H9 (cell line): Measurements from ENCODE around the gene ARSG. TPM values are rescaled to one million over a fixed set of nuclear protein-coding genes. Genes with fewer than 3 reads are reported as not detected.

Experiments used
- DNase-seq: peaks from one replicate; pipeline ENCODE4 v3.0.0-alpha.2; 2017
- H2AFZ ChIP-seq: one replicate; pipeline ENCODE4 v1.6.1; 2013; ENCODE audit warnings: mild to moderate bottlenecking, low read length, control low read depth, moderate library complexity
- H2AK5ac ChIP-seq: 2 replicates; pipeline ENCODE4 v1.6.1; 2013; ENCODE audit warnings: low read length, control low read depth, mixed read lengths; ENCODE audit not compliant: insufficient read length
- H2BK120ac ChIP-seq: one replicate; pipeline ENCODE4 v1.6.1; 2013; ENCODE audit warnings: low read depth, mild to moderate bottlenecking, low read length, control low read depth, inconsistent platforms; ENCODE audit not compliant: poor library complexity, severe bottlenecking
- H2BK12ac ChIP-seq: 2 replicates; pipeline ENCODE4 v1.6.1; 2013; ENCODE audit warnings: low read length, control low read depth, mixed read lengths, low read depth; ENCODE audit not compliant: insufficient read length
- H2BK15ac ChIP-seq: 2 replicates; pipeline ENCODE4 v1.6.1; 2013; ENCODE audit warnings: low read depth, low read length, control low read depth
- H2BK20ac ChIP-seq: one replicate; pipeline ENCODE4 v1.6.1; 2013; ENCODE audit warnings: low read depth, mild to moderate bottlenecking, low read length, control low read depth, inconsistent platforms; ENCODE audit not compliant: poor library complexity, severe bottlenecking
- H2BK5ac ChIP-seq: 2 replicates; pipeline ENCODE4 v1.6.1; 2013; ENCODE audit warnings: low read length, control low read depth, mixed read lengths; ENCODE audit not compliant: insufficient read length
- H3K14ac ChIP-seq: 2 replicates; pipeline ENCODE4 v1.6.1; 2013; ENCODE audit warnings: low read length, control low read depth; ENCODE audit not compliant: insufficient read depth
- H3K18ac ChIP-seq: 2 replicates; pipeline ENCODE4 v1.6.1; 2013; ENCODE audit warnings: low read depth, mild to moderate bottlenecking, mixed read lengths, low read length, control low read depth; ENCODE audit not compliant: insufficient read length
- H3K23ac ChIP-seq: 2 replicates; pipeline ENCODE4 v1.6.1; 2013; ENCODE audit warnings: low read length, control low read depth, mixed read lengths, low read depth; ENCODE audit not compliant: insufficient read length
- H3K23me2 ChIP-seq: 2 replicates; pipeline ENCODE4 v1.6.1; 2013; ENCODE audit warnings: low read depth, mild to moderate bottlenecking, mixed read lengths, low read length, control low read depth; ENCODE audit not compliant: insufficient read length, poor library complexity, severe bottlenecking
- H3K27ac ChIP-seq: 2 replicates; pipeline ENCODE4 v1.5.1; 2013; ENCODE audit warnings: low read length, control low read depth, mixed read lengths, low read depth; ENCODE audit not compliant: insufficient read length
- H3K27me3 ChIP-seq: 2 replicates; pipeline ENCODE4 v1.6.1; 2013; ENCODE audit warnings: low read length, control low read depth, inconsistent platforms; ENCODE audit not compliant: insufficient read depth
- H3K4ac ChIP-seq: 2 replicates; pipeline ENCODE4 v1.6.1; 2013; ENCODE audit warnings: low read depth, mild to moderate bottlenecking, control low read depth, inconsistent platforms, low read length, moderate library complexity
- H3K4me1 ChIP-seq: 2 replicates; pipeline ENCODE4 v1.6.1; 2013; ENCODE audit warnings: low read length, control low read depth, inconsistent platforms; ENCODE audit not compliant: insufficient read depth
- H3K4me2 ChIP-seq: 2 replicates; pipeline ENCODE4 v1.6.1; 2013; ENCODE audit warnings: low read length, control low read depth, mixed read lengths; ENCODE audit not compliant: insufficient read length, insufficient read depth
- H3K56ac ChIP-seq: 2 replicates; pipeline ENCODE4 v1.6.1; 2013; ENCODE audit warnings: low read depth, mild to moderate bottlenecking, mixed read lengths, low read length, control low read depth; ENCODE audit not compliant: insufficient read length
- H3K79me1 ChIP-seq: 2 replicates; pipeline ENCODE4 v1.6.1; 2013; ENCODE audit warnings: low read depth, mild to moderate bottlenecking, moderate library complexity, low read length, control low read depth, inconsistent platforms; ENCODE audit not compliant: insufficient read depth, poor library complexity, severe bottlenecking
- H3K79me2 ChIP-seq: 2 replicates; pipeline ENCODE4 v1.6.1; 2013; ENCODE audit warnings: low read length, control low read depth, inconsistent platforms; ENCODE audit not compliant: insufficient read depth
- H3K9ac ChIP-seq: 2 replicates; pipeline ENCODE4 v1.6.1; 2013; ENCODE audit warnings: low read length, control low read depth, mixed read lengths; ENCODE audit not compliant: insufficient read length; ENCODE audit errors: extremely low read depth
- H3K9me3 ChIP-seq: one replicate; pipeline ENCODE4 v1.6.1; 2013; ENCODE audit warnings: low read depth, low read length, inconsistent platforms; ENCODE audit not compliant: control insufficient read depth
- H3T11ph ChIP-seq: one replicate; pipeline ENCODE4 v1.6.1; 2013; ENCODE audit warnings: mild to moderate bottlenecking, low read length, control low read depth, inconsistent platforms
- H4K20me1 ChIP-seq: one replicate; pipeline ENCODE4 v1.6.1; 2013; ENCODE audit not compliant: control insufficient read depth, insufficient read length, insufficient read depth
- H4K5ac ChIP-seq: 2 replicates; pipeline ENCODE4 v1.6.1; 2013; ENCODE audit warnings: low read depth, mild to moderate bottlenecking, mixed read lengths, low read length, control low read depth; ENCODE audit not compliant: insufficient read length
- H4K8ac ChIP-seq: replicated peaks from 2 replicates; pipeline ENCODE4 v1.6.1; 2013; ENCODE audit warnings: low read length, control low read depth, mixed read lengths, low read depth; ENCODE audit not compliant: insufficient read length
- H4K91ac ChIP-seq: 2 replicates; pipeline ENCODE4 v1.6.1; 2013; ENCODE audit warnings: low read depth, mild to moderate bottlenecking, moderate library complexity, mixed read lengths, low read length, control low read depth; ENCODE audit not compliant: insufficient read length
- H3K27ac Mint-ChIP-seq, 3 experiments: 2 replicates in 2 of 3; 3 replicates in 1 of 3; pipeline ENCODE4 v1.8.0; 2020 to 2021; ENCODE audit warnings: mixed read lengths in 3 of 3, mild to moderate bottlenecking in 1 of 3, moderate library complexity in 1 of 3
- H3K27me3 Mint-ChIP-seq: 2 replicates; pipeline ENCODE4 v1.8.0; 2021; ENCODE audit warnings: low read depth, mild to moderate bottlenecking, moderate library complexity, mixed read lengths
- H3K36me3 Mint-ChIP-seq, 3 experiments: 2 replicates in 2 of 3; 3 replicates in 1 of 3; pipeline ENCODE4 v1.8.0; 2020 to 2021; ENCODE audit warnings: low read depth in 3 of 3, mixed read lengths in 3 of 3; ENCODE audit not compliant: insufficient read depth in 1 of 3
- H3K4me1 Mint-ChIP-seq, 2 experiments: 2 replicates each; pipeline ENCODE4 v1.8.0; 2020; ENCODE audit warnings: mixed read lengths in 2 of 2
- H3K4me3 Mint-ChIP-seq, 2 experiments: 2 replicates in 1 of 2; 3 replicates in 1 of 2; pipeline ENCODE4 v1.8.0; 2020 to 2021; ENCODE audit warnings: mild to moderate bottlenecking in 2 of 2, mixed read lengths in 2 of 2, moderate library complexity in 1 of 2
- H3K9me3 Mint-ChIP-seq, 2 experiments: 2 replicates in 1 of 2; 3 replicates in 1 of 2; pipeline ENCODE4 v1.8.0; 2020; ENCODE audit warnings: mild to moderate bottlenecking in 2 of 2, mixed read lengths in 2 of 2, moderate library complexity in 1 of 2
- WGBS: extraction: QIAGEN DNeasy Blood & Tissue Kit; methylation state at CpG from one replicate; pipeline ENCODE4 v1.1.7; 2013; ENCODE audit warnings: missing lambda C conversion rate, low lambda C conversion rate, mixed read lengths; ENCODE audit not compliant: insufficient read length; ENCODE audit errors: extremely low coverage; 5-methylcytosine and 5-hydroxymethylcytosine counted together
- total RNA-seq: library from RNA; stranded (reverse); gene quantifications from 2 replicates; pipeline ENCODE4 v1.2.1, GENCODE V29; 2021
- TF ChIP-seq, protein P1 (sequence below): fragments of 200-600 bp; sonication (generic); conservative IDR thresholded peaks from 3 replicates; pipeline ENCODE4 v1.8.0; 2021; ENCODE audit warnings: antibody characterized with exemption, mild to moderate bottlenecking

The ARSG gene
- total RNA-seq, 1 experiment from 2014 or later, result 3.6 TPM

GRCh38 chr17:68381076-68381900, 90.0 kb downstream of the ARSG start:
- Histone ChIP-seq H3K79me2 (no peaks in the 10 kb centered on the region), H3K23ac (no peak overlapping the region), H4K91ac (no peak overlapping the region), H2BK120ac (no peak overlapping the region), H3K4ac (no peak overlapping the region), H2AK5ac (no peak overlapping the region), H3K18ac (no peak overlapping the region), H3K14ac (no peak overlapping the region), H3K27me3 (no peaks in the 10 kb centered on the region), H3K56ac (no peak overlapping the region), H4K5ac (no peak overlapping the region), H3K9ac (no peak overlapping the region), H2AFZ (no peak overlapping the region), H3K79me1 (no peaks in the 10 kb centered on the region), H2BK12ac (no peak overlapping the region), H4K20me1 (no peaks in the 10 kb centered on the region), H3T11ph (no peak overlapping the region), H3K23me2 (no peaks in the 10 kb centered on the region), H4K8ac (no peak overlapping the region), H2BK20ac (no peak overlapping the region), H3K27ac (no peak overlapping the region), H2BK5ac (no peak overlapping the region), H2BK15ac (no peak overlapping the region), H3K4me1 (peaks cover 2% of the 10 kb centered on the region; the same call in 1 of the 2 replicates), H3K4me2 (no peak overlapping the region), H3K9me3 (no peaks in the 10 kb centered on the region)
- H3K27me3 Mint-ChIP-seq, result peaks cover 6% of the 10 kb centered on the region
- no peak for DNase-seq
- H3K4me1 Mint-ChIP-seq, result peaks cover 21 to 26% of the 10 kb centered on the region in 2 experiments
- H3K9me3 Mint-ChIP-seq, result no peaks in the 10 kb centered on the region
- TF ChIP-seq, protein P1, sequence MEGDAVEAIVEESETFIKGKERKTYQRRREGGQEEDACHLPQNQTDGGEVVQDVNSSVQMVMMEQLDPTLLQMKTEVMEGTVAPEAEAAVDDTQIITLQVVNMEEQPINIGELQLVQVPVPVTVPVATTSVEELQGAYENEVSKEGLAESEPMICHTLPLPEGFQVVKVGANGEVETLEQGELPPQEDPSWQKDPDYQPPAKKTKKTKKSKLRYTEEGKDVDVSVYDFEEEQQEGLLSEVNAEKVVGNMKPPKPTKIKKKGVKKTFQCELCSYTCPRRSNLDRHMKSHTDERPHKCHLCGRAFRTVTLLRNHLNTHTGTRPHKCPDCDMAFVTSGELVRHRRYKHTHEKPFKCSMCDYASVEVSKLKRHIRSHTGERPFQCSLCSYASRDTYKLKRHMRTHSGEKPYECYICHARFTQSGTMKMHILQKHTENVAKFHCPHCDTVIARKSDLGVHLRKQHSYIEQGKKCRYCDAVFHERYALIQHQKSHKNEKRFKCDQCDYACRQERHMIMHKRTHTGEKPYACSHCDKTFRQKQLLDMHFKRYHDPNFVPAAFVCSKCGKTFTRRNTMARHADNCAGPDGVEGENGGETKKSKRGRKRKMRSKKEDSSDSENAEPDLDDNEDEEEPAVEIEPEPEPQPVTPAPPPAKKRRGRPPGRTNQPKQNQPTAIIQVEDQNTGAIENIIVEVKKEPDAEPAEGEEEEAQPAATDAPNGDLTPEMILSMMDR, result no peak
- H3K36me3 Mint-ChIP-seq, result no peaks in the 10 kb centered on the region; a peak in 1 of 7 replicates
- WGBS, result no CpG with 5 or more reads among the region's 15 CpGs
- 0 out of 7 replicates have a peak overlapping the region, but pooled peaks of 1 of the 3 experiments have one; percentile 4 for H3K27ac Mint-ChIP-seq
- H3K4me3 Mint-ChIP-seq, result no peak overlapping the region
